ENCODE data around the gene MAPK10. TPM values are rescaled to one million over a fixed set of nuclear protein-coding genes. Genes with fewer than 3 reads are reported as not detected.
A peak's percentile ranks its signal among the peaks of the same experiment; 100 is the strongest.

The MAPK10 gene
- total RNA-seq (under 1 TPM; 0.28 to 0.36 TPM), total RNA-seq (0 to 0.56 (median 0.12) reads per million in 172 experiments)
- polyA plus RNA-seq (2013, experiment 1 of 2) = 0.44 TPM
- polyA plus RNA-seq (2013, experiment 2 of 2) = 0.42 TPM

DNA sequence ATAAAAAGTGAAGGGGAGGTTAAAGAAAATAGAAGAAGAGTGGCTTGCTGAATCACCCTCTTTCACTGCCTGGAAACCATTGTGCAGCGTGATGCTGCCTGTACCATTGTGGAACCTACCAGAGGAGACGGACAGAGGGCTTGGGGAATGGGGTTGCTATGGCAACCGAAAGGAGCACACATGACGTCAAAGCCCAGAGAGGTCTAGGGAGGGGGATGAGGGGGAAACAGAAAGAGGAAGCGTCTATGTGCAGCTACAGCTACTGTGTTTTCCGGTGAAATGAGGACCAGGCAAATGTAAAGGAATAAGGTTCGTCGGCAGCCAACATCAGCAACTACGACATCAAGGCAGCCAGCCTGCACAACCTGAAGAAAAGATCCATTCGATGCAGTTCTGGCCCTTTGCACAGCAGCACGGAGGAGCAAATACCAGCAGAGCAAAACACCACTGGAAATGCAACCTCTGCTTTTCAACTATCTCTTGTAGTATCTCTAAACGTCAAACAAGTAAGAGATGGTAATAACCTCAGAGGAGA is at the start of gene MAPK10:
Gene MAPK10, minus strand, starts transcription at position 110 of the 535 bp plus-strand sequence.
- H3K9me3 ChIP-seq (ENCODE audit: control insufficient read depth in 1 of 2, insufficient read depth in 1 of 2, low read length in 2 of 2) = no peaks in the 10 kb centered on the region
- Mint-ChIP-seq H3K4me3 (peak within 1 kb of the TSS; percentile 87), H3K27ac (peak within 1 kb of the TSS; percentile 67), H3K36me3 (ENCODE audit: low read depth) (no peaks in the 10 kb centered on the region), H3K27me3 (no peaks in the 10 kb centered on the region), H3K9me3 (no peaks in the 10 kb centered on the region), H3K4me1 (ENCODE audit: low read depth) (peaks cover 17% of the 10 kb centered on the region)
- ChIA-PET POLR2A (no interaction called here), CTCF (no interaction called here)
- no peaks in the 10 kb centered on the region for H3K36me3 ChIP-seq (ENCODE audit: insufficient read depth, low read length)
- peaks cover 6% of the 10 kb centered on the region for H3K4me1 ChIP-seq (ENCODE audit: insufficient read depth, low read length)
- intact Hi-C loops (cut with DNase I, micrococcal nuclease) = no loop called here
- TF ChIP-seq, protein P1, sequence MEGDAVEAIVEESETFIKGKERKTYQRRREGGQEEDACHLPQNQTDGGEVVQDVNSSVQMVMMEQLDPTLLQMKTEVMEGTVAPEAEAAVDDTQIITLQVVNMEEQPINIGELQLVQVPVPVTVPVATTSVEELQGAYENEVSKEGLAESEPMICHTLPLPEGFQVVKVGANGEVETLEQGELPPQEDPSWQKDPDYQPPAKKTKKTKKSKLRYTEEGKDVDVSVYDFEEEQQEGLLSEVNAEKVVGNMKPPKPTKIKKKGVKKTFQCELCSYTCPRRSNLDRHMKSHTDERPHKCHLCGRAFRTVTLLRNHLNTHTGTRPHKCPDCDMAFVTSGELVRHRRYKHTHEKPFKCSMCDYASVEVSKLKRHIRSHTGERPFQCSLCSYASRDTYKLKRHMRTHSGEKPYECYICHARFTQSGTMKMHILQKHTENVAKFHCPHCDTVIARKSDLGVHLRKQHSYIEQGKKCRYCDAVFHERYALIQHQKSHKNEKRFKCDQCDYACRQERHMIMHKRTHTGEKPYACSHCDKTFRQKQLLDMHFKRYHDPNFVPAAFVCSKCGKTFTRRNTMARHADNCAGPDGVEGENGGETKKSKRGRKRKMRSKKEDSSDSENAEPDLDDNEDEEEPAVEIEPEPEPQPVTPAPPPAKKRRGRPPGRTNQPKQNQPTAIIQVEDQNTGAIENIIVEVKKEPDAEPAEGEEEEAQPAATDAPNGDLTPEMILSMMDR (IDR thresholded peaks at IDR 0.05) = no peak
- ATAC-seq (ENCODE audit: poor library complexity) (peak; percentile 93), DNase-seq (peak in 12 of 14 experiments; percentile 0 to 87 (median 22))
- no peak within 1 kb of the TSS for H3K27ac ChIP-seq (ENCODE audit: low read depth in 1 of 2, low read length in 2 of 2)
- no peaks in the 10 kb centered on the region for H3K27me3 ChIP-seq (ENCODE audit: control insufficient read depth in 1 of 2, insufficient read depth in 2 of 2, low read length in 2 of 2)
- H3K4me3 ChIP-seq (ENCODE audit: low read length) = peak within 1 kb of the TSS; percentile 47

DNA sequence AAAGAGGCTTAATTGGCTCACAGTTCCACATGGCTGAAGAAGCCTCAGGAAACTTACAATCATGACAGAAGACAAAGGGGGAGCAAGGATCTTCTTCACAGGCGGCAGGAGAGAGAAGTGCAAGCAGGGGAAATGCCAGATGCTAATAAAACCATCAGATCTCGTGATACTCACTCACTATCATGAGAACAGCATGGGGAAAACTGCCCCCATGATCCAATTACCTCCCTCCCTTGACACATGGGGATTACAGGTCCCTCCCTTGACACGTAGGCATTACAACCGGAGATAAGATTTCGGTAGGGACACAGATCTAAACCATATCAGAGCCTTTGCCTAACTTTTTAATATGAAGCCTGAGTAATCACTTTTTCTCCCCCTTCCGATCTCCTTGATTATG is 43.7 kb upstream of the MAPK10 start:
- ATAC-seq (ENCODE audit: poor library complexity) = no peak
- Histone ChIP-seq H3K36me3 (ENCODE audit: insufficient read depth, low read length) (no peaks in the 10 kb centered on the region), H3K9me3 (ENCODE audit: control insufficient read depth in 1 of 2, insufficient read depth in 1 of 2, low read length in 2 of 2) (no peaks in the 10 kb centered on the region), H3K27me3 (ENCODE audit: control insufficient read depth in 1 of 2, insufficient read depth in 2 of 2, low read length in 2 of 2) (no peaks in the 10 kb centered on the region), H3K4me3 (ENCODE audit: low read length) (no peak overlapping the region), H3K27ac (ENCODE audit: low read depth in 1 of 2, low read length in 2 of 2) (no peak overlapping the region), H3K4me1 (ENCODE audit: insufficient read depth, low read length) (no peaks in the 10 kb centered on the region)
- Mint-ChIP-seq H3K4me1 (ENCODE audit: low read depth) (no peaks in the 10 kb centered on the region), H3K4me3 (no peak overlapping the region), H3K9me3 (no peaks in the 10 kb centered on the region), H3K27ac (no peak overlapping the region), H3K36me3 (ENCODE audit: low read depth) (no peaks in the 10 kb centered on the region), H3K27me3 (no peaks in the 10 kb centered on the region)
- intact Hi-C loops (cut with DNase I, micrococcal nuclease) = no loop called here
- ChIA-PET POLR2A (no interaction called here), CTCF (no interaction called here)
- TF ChIP-seq, protein P1 (IDR thresholded peaks at IDR 0.05) = no peak
- no peak for DNase-seq

DNA sequence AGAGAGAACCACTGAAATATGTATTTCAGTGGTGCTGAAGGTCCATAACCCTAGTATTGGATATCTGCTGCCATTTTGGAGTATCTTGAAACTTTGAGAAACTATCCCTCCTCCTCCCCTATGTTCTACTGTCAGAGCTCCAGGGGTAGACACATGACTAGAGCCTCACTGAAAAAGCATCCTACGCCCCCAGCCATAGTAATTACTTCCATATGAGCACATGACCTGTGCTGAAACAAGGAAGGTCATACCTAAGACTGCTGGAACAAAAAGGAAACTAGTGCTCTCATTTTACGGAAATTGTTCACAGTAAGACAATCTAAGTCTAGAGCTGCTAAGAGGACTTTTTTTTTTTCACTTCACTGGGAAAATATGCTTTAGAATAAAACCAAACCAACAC is 42.0 kb upstream of the MAPK10 start:
- H3K27ac ChIP-seq (ENCODE audit: low read depth in 1 of 2, low read length in 2 of 2) = no peak overlapping the region
- intact Hi-C loops (cut with DNase I, micrococcal nuclease) = no loop called here
- Mint-ChIP-seq H3K27me3 (no peaks in the 10 kb centered on the region), H3K36me3 (ENCODE audit: low read depth) (no peaks in the 10 kb centered on the region), H3K9me3 (no peaks in the 10 kb centered on the region), H3K4me3 (no peak overlapping the region), H3K4me1 (ENCODE audit: low read depth) (no peaks in the 10 kb centered on the region), H3K27ac (no peak overlapping the region)
- H3K4me3 ChIP-seq (ENCODE audit: low read length) = no peak overlapping the region
- ATAC-seq (ENCODE audit: poor library complexity) = no peak
- H3K36me3 ChIP-seq (ENCODE audit: insufficient read depth, low read length) = no peaks in the 10 kb centered on the region
- no peak for DNase-seq
- ChIA-PET POLR2A (no interaction called here), CTCF (no interaction called here)
- no peaks in the 10 kb centered on the region for H3K4me1 ChIP-seq (ENCODE audit: insufficient read depth, low read length)
- TF ChIP-seq, protein P1 (IDR thresholded peaks at IDR 0.05) = no peak
- H3K9me3 ChIP-seq (ENCODE audit: control insufficient read depth in 1 of 2, insufficient read depth in 1 of 2, low read length in 2 of 2) = no peaks in the 10 kb centered on the region
- H3K27me3 ChIP-seq (ENCODE audit: control insufficient read depth in 1 of 2, insufficient read depth in 2 of 2, low read length in 2 of 2) = no peaks in the 10 kb centered on the region
